ENCODE results near the gene IMPA2. TPM values are rescaled to one million over a fixed set of nuclear protein-coding genes. Genes with fewer than 3 reads are reported as not detected.
"Not testable (repeated sequence)": the region's sequence is repeated elsewhere in the genome, so short reads cannot be mapped to it uniquely, and the experiment has no call there.

Gene IMPA2
- total and polyA plus RNA-seq, 2 of the 4 experiments (the other 2 are of a cell fraction) = 5.4 to 5.5 TPM

DNA sequence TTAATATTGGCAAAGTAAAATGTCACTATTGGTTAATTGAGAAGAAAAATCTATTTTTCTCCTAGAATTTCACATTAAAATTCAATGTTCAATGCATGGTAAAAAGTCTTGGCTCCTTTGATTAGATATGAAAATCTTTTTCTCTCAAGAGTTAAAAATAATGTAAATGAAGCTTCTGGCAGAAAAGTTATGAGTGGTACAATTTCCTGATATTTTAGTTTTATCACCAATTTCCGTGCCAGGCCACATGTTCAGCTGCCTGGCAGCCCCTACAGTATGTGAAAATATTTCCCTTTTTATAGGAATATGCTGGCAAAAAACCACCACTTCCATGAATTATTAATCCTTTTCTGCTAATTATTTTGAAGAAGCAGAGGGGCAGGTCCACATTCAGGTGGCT lies 89.8 kb downstream of the IMPA2 start:
- H3K79me1 ChIP-seq (ENCODE audit: low read depth in 1 of 2, low read length in 2 of 2); H2BK15ac ChIP-seq (ENCODE audit: low read depth, low read length); H3K9ac ChIP-seq (ENCODE audit: low read depth, low read length); H3K18ac ChIP-seq (ENCODE audit: low read depth, low read length); H3K4ac ChIP-seq (ENCODE audit: low read depth, low read length); BruUV-seq (replicated peaks); intact Hi-C loops (cut with micrococcal nuclease); H3K4me1 ChIP-seq (ENCODE audit: control insufficient read depth, insufficient read depth, low read length); CTCF ChIA-PET; ATAC-seq (ENCODE audit: low read depth); H3K14ac ChIP-seq (replicated peaks; ENCODE audit: low read depth, low read length); H3K27me3 ChIP-seq (ENCODE audit: control insufficient read depth, insufficient read depth, low read length); H2AK5ac ChIP-seq (ENCODE audit: low read depth, low read length); H3K36me3 ChIP-seq (ENCODE audit: control insufficient read depth, insufficient read depth, low read length); H2BK5ac ChIP-seq (ENCODE audit: low read depth, low read length, poor library complexity, severe bottlenecking); H2BK120ac ChIP-seq (ENCODE audit: low read depth, low read length); dilution Hi-C loops (cut with HindIII; ENCODE audit: low sequenced_read_pairs, unreplicated experiment); H2AFZ ChIP-seq (replicated peaks; ENCODE audit: low read length, poor library complexity); H4K20me1 ChIP-seq (ENCODE audit: insufficient read depth, low read length); H3K4me2 ChIP-seq (ENCODE audit: low read depth, low read length); H4K91ac ChIP-seq (ENCODE audit: insufficient read depth, low read depth, low read length); H4K8ac ChIP-seq (ENCODE audit: low read depth in 2 of 2, low read length in 2 of 2); H3K27ac ChIP-seq (ENCODE audit: insufficient read depth, low read length); H4K5ac ChIP-seq (ENCODE audit: low read depth, low read length); H3K23ac ChIP-seq (ENCODE audit: low read depth, low read length); H3K56ac ChIP-seq (ENCODE audit: extremely low read depth, insufficient read depth, low read length); H2BK20ac ChIP-seq (ENCODE audit: low read depth, low read length); in situ Hi-C loops (cut with MboI; ENCODE audit: low sequenced_read_pairs); POLR2A ChIA-PET (ENCODE audit: unreplicated experiment); H3K9me3 ChIP-seq (ENCODE audit: control insufficient read depth, insufficient read depth, low read length); H3K4me3 ChIP-seq (ENCODE audit: insufficient read depth, low read depth, low read length); H3K9me1 ChIP-seq (ENCODE audit: insufficient read depth, low read length); H2AK9ac ChIP-seq (replicated peaks; ENCODE audit: low read depth, low read length, poor library complexity); DNase-seq: not testable (repeated sequence)
- WGBS, 2 experiments (ENCODE audit: extremely low coverage in 2 of 2, insufficient read length in 1 of 2) = no CpG with 5 or more reads among the region's 1 CpG
